ENCODE measurements around the gene OSTF1. TPM values are rescaled to one million over a fixed set of nuclear protein-coding genes. Genes with fewer than 3 reads are reported as not detected.

Gene OSTF1
- polyA plus RNA-seq, 1 donor from 2014 or later: 8.8 TPM

DNA sequence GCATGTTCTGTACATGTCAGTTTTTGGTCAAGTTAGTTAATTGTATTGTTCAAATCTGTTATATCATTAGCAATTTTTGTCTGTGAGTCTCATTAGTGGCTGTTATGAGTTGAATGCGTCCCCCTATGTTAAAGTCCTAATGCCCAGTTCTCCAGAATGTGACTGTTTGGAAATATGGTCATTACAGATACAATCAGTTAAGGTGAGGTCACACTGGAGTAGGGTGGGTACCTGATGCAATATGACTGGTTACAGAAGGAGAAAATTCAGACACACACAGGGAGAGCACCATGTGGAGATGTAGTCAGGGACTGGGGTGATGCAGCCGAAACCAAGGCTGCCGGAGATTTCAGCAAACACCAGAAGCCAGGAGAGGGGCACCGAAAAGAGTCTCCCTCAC, 15.4 kb upstream of the OSTF1 start:
- Histone ChIP-seq H3K4me3 (ENCODE audit: low read length) (no peak overlapping the region), H3K4me2 (ENCODE audit: low read length) (no peak overlapping the region)
- TF ChIP-seq EZH2 (IDR thresholded peaks at IDR 0.05; ENCODE audit: borderline replicate concordance, insufficient read depth, low read length, poor library complexity, severe bottlenecking) (no peak), TAF1 (IDR thresholded peaks at IDR 0.05; ENCODE audit: low read depth) (no peak), RAD21 (conservative IDR thresholded peaks at IDR 0.05) (no peak), SMC3 (conservative IDR thresholded peaks at IDR 0.05; ENCODE audit: poor library complexity) (no peak), POLR2AphosphoS5 (IDR thresholded peaks at IDR 0.05) (no peak), EP300 (conservative IDR thresholded peaks at IDR 0.05; ENCODE audit: poor library complexity, severe bottlenecking) (no peak)
- TF ChIP-seq, protein P1, sequence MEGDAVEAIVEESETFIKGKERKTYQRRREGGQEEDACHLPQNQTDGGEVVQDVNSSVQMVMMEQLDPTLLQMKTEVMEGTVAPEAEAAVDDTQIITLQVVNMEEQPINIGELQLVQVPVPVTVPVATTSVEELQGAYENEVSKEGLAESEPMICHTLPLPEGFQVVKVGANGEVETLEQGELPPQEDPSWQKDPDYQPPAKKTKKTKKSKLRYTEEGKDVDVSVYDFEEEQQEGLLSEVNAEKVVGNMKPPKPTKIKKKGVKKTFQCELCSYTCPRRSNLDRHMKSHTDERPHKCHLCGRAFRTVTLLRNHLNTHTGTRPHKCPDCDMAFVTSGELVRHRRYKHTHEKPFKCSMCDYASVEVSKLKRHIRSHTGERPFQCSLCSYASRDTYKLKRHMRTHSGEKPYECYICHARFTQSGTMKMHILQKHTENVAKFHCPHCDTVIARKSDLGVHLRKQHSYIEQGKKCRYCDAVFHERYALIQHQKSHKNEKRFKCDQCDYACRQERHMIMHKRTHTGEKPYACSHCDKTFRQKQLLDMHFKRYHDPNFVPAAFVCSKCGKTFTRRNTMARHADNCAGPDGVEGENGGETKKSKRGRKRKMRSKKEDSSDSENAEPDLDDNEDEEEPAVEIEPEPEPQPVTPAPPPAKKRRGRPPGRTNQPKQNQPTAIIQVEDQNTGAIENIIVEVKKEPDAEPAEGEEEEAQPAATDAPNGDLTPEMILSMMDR (IDR thresholded peaks at IDR 0.05; ENCODE audit: poor library complexity, severe bottlenecking): no peak

DNA sequence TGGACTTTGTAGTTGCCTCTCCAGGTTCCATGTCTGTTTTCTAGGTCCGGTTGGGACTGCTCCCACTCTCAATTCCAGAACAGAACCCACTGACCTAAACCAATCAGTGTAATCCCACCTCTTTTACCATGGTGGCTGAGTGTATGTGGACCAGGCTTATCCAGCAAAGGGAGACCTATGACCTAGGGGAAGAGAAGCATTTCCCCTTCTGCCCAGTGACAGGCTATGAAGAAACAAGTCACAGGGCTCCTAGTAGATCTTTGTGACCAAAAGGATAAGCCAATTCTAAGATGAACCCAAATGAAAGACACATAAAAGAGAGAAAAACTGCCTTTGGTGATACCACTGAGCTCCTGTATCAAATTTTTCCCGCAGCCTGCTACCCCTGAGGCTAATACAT, 6.7 kb upstream of the OSTF1 start:
- H3K4me2 ChIP-seq (ENCODE audit: low read length): no peak overlapping the region
- no peak overlapping the region for H3K9ac ChIP-seq (ENCODE audit: low read length)
- no peak overlapping the region for H2AFZ ChIP-seq (ENCODE audit: low read depth, low read length)
- H3K27ac ChIP-seq (ENCODE audit: low read length): no peak overlapping the region
- H3K9me2 ChIP-seq (ENCODE audit: insufficient read depth, low read length): no peaks in the 10 kb centered on the region
- H3K79me2 ChIP-seq (replicated peaks; ENCODE audit: insufficient read depth, low read length): no peaks in the 10 kb centered on the region
- TF ChIP-seq RAD21 (conservative IDR thresholded peaks at IDR 0.05) (no peak), POLR2AphosphoS5 (IDR thresholded peaks at IDR 0.05) (no peak), SMC3 (conservative IDR thresholded peaks at IDR 0.05; ENCODE audit: poor library complexity) (no peak), MXI1 (conservative IDR thresholded peaks at IDR 0.05; ENCODE audit: poor library complexity, severe bottlenecking) (no peak), TAF1 (IDR thresholded peaks at IDR 0.05; ENCODE audit: low read depth) (no peak), EP300 (conservative IDR thresholded peaks at IDR 0.05; ENCODE audit: poor library complexity, severe bottlenecking) (no peak), EZH2 (IDR thresholded peaks at IDR 0.05; ENCODE audit: borderline replicate concordance, insufficient read depth, low read length, poor library complexity, severe bottlenecking) (no peak)
- TF ChIP-seq, protein P2, sequence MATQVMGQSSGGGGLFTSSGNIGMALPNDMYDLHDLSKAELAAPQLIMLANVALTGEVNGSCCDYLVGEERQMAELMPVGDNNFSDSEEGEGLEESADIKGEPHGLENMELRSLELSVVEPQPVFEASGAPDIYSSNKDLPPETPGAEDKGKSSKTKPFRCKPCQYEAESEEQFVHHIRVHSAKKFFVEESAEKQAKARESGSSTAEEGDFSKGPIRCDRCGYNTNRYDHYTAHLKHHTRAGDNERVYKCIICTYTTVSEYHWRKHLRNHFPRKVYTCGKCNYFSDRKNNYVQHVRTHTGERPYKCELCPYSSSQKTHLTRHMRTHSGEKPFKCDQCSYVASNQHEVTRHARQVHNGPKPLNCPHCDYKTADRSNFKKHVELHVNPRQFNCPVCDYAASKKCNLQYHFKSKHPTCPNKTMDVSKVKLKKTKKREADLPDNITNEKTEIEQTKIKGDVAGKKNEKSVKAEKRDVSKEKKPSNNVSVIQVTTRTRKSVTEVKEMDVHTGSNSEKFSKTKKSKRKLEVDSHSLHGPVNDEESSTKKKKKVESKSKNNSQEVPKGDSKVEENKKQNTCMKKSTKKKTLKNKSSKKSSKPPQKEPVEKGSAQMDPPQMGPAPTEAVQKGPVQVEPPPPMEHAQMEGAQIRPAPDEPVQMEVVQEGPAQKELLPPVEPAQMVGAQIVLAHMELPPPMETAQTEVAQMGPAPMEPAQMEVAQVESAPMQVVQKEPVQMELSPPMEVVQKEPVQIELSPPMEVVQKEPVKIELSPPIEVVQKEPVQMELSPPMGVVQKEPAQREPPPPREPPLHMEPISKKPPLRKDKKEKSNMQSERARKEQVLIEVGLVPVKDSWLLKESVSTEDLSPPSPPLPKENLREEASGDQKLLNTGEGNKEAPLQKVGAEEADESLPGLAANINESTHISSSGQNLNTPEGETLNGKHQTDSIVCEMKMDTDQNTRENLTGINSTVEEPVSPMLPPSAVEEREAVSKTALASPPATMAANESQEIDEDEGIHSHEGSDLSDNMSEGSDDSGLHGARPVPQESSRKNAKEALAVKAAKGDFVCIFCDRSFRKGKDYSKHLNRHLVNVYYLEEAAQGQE (IDR thresholded peaks at IDR 0.05; ENCODE audit: borderline replicate concordance): no peak
- TF ChIP-seq, protein P1 (IDR thresholded peaks at IDR 0.05; ENCODE audit: poor library complexity, severe bottlenecking): no peak
- no peak overlapping the region for H3K4me3 ChIP-seq (ENCODE audit: low read length)
- H4K20me1 ChIP-seq (ENCODE audit: insufficient read depth): no peaks in the 10 kb centered on the region
- no peaks in the 10 kb centered on the region for H3K27me3 ChIP-seq (ENCODE audit: insufficient read depth, low read depth, low read length)
- no peaks in the 10 kb centered on the region for H3K36me3 ChIP-seq (ENCODE audit: insufficient read depth, low read length)
- H3F3A ChIP-seq (ENCODE audit: insufficient read depth, low read length, poor library complexity, severe bottlenecking): no peaks in the 10 kb centered on the region
- H3K9me3 ChIP-seq (ENCODE audit: low read length): no peaks in the 10 kb centered on the region

More for the DNA sequence above, 15.4 kb upstream of the OSTF1 start:
- no peak overlapping the region for H3K27ac ChIP-seq (ENCODE audit: low read length)
- H3K27me3 ChIP-seq (ENCODE audit: insufficient read depth, low read depth, low read length): no peaks in the 10 kb centered on the region
- no peaks in the 10 kb centered on the region for H3K36me3 ChIP-seq (ENCODE audit: insufficient read depth, low read length)
- no peak overlapping the region for H3K9ac ChIP-seq (ENCODE audit: low read length)
- H3F3A ChIP-seq (ENCODE audit: insufficient read depth, low read length, poor library complexity, severe bottlenecking): no peaks in the 10 kb centered on the region
- no peaks in the 10 kb centered on the region for H3K9me2 ChIP-seq (ENCODE audit: insufficient read depth, low read length)
- H3K9me3 ChIP-seq (ENCODE audit: low read length): no peaks in the 10 kb centered on the region
- no peaks in the 10 kb centered on the region for H4K20me1 ChIP-seq (ENCODE audit: insufficient read depth)
- H3K79me2 ChIP-seq (replicated peaks; ENCODE audit: insufficient read depth, low read length): no peaks in the 10 kb centered on the region
- no peak overlapping the region for H2AFZ ChIP-seq (ENCODE audit: low read depth, low read length)
